Dendritic cell treated with granulocyte-macrophage colony-stimulating factor and Interleukin-4, amounts not matched to agents 40 ng/mL and 50 ng/mL, for 4 days (primary cell): ENCODE results near the gene MAP1LC3B.

Experiments
- H3K27ac Mint-ChIP-seq: one replicate; pipeline ENCODE4 v1.8.0; 2022; ENCODE audit warnings: mild to moderate bottlenecking, mixed read lengths
- H3K27me3 Mint-ChIP-seq: one replicate; pipeline ENCODE4 v1.8.0; 2022; ENCODE audit warnings: mild to moderate bottlenecking, mixed read lengths
- H3K36me3 Mint-ChIP-seq: one replicate; pipeline ENCODE4 v1.8.0; 2022; ENCODE audit warnings: low read depth, mixed read lengths
- H3K4me1 Mint-ChIP-seq: one replicate; pipeline ENCODE4 v1.8.0; 2022; ENCODE audit warnings: low read depth, mixed read lengths
- H3K4me3 Mint-ChIP-seq: one replicate; pipeline ENCODE4 v1.8.0; 2022; ENCODE audit warnings: mild to moderate bottlenecking, moderate library complexity, mixed read lengths
- H3K9me3 Mint-ChIP-seq: one replicate; pipeline ENCODE4 v1.8.0; 2022; ENCODE audit warnings: mixed read lengths
- intact Hi-C: fragments of 100-400 bp; cut with micrococcal nuclease; formaldehyde crosslinking; loops from one replicate; pipeline ENCODE4 v1.15.0; 2022

MAP1LC3B gene

GRCh38 chr16:87415441-87415840 lies 23.3 kb downstream of the MAP1LC3B start:
- Mint-ChIP-seq H3K27me3 (no peaks in the 10 kb centered on the region), H3K4me1 (no peaks in the 10 kb centered on the region), H3K36me3 (peaks cover 93% of the 10 kb centered on the region), H3K9me3 (no peaks in the 10 kb centered on the region), H3K27ac (no peak overlapping the region), H3K4me3 (no peak overlapping the region)
- intact Hi-C loops = no loop called here

- H3K4me3 Mint-ChIP-seq = no peak overlapping the region
- H3K27me3 Mint-ChIP-seq = no peaks in the 10 kb centered on the region
- no peaks in the 10 kb centered on the region for H3K4me1 Mint-ChIP-seq
- no peaks in the 10 kb centered on the region for H3K9me3 Mint-ChIP-seq
- intact Hi-C loops = no loop called here
- no peak overlapping the region for H3K27ac Mint-ChIP-seq
- peaks cover 93% of the 10 kb centered on the region for H3K36me3 Mint-ChIP-seq
Measured at GRCh38 chr16:87416826-87417527, 24.8 kb downstream of the MAP1LC3B start.

DNA sequence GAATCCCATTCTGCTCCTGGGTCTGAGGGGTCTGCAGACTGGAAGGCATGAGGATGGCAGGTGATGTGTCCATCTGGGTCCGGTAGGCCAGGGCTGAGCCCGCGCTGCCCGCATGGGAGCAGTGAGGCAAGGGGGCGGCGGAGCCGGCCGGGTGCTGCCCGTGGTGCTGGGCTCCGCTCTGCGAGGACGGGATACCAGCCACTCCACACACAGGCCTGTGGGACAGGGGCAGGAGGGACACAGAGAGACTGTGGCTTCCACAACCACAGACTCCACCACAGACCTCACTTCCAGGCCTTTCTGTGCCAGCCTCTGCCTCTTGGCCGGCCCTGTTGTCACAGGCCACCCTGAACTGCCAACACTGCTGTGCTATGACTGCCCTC lies 25.4 kb downstream of the MAP1LC3B start:
- H3K27ac Mint-ChIP-seq = no peak overlapping the region
- no peak overlapping the region for H3K4me3 Mint-ChIP-seq
- no peaks in the 10 kb centered on the region for H3K4me1 Mint-ChIP-seq
- intact Hi-C loops = no loop called here
- peaks cover 93% of the 10 kb centered on the region for H3K36me3 Mint-ChIP-seq
- H3K27me3 Mint-ChIP-seq = no peaks in the 10 kb centered on the region
- no peaks in the 10 kb centered on the region for H3K9me3 Mint-ChIP-seq

GRCh38 chr16:87418216-87418615 lies 26.1 kb downstream of the MAP1LC3B start:
- H3K36me3 Mint-ChIP-seq = peaks cover 93% of the 10 kb centered on the region
- no peaks in the 10 kb centered on the region for H3K4me1 Mint-ChIP-seq
- intact Hi-C loops = no loop called here
- H3K27me3 Mint-ChIP-seq = no peaks in the 10 kb centered on the region
- H3K9me3 Mint-ChIP-seq = no peaks in the 10 kb centered on the region
- no peak overlapping the region for H3K4me3 Mint-ChIP-seq
- H3K27ac Mint-ChIP-seq = no peak overlapping the region

DNA sequence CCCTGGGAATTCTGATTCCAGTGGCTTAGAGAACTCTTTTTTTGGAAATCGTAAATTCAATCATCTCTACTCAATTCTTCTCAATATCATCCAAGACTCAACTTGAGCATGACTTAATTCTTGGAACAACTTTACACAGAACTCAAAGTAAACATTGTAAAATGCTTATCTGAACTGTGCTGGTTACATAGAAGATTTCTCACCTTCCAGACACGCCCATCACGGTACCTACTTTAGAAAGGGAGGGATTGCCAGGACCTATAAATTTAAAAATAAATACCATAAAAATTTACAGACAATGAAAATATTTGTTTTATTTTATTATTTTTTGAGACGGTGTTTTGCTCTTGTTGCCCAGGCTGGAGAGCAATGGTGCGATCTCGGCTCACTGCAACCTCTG lies 26.5 kb downstream of the MAP1LC3B start:
- H3K9me3 Mint-ChIP-seq = no peaks in the 10 kb centered on the region
- peaks cover 93% of the 10 kb centered on the region for H3K36me3 Mint-ChIP-seq
- H3K4me3 Mint-ChIP-seq = no peak overlapping the region
- H3K27me3 Mint-ChIP-seq = no peaks in the 10 kb centered on the region
- intact Hi-C loops = no loop called here
- no peak overlapping the region for H3K27ac Mint-ChIP-seq
- no peaks in the 10 kb centered on the region for H3K4me1 Mint-ChIP-seq

DNA sequence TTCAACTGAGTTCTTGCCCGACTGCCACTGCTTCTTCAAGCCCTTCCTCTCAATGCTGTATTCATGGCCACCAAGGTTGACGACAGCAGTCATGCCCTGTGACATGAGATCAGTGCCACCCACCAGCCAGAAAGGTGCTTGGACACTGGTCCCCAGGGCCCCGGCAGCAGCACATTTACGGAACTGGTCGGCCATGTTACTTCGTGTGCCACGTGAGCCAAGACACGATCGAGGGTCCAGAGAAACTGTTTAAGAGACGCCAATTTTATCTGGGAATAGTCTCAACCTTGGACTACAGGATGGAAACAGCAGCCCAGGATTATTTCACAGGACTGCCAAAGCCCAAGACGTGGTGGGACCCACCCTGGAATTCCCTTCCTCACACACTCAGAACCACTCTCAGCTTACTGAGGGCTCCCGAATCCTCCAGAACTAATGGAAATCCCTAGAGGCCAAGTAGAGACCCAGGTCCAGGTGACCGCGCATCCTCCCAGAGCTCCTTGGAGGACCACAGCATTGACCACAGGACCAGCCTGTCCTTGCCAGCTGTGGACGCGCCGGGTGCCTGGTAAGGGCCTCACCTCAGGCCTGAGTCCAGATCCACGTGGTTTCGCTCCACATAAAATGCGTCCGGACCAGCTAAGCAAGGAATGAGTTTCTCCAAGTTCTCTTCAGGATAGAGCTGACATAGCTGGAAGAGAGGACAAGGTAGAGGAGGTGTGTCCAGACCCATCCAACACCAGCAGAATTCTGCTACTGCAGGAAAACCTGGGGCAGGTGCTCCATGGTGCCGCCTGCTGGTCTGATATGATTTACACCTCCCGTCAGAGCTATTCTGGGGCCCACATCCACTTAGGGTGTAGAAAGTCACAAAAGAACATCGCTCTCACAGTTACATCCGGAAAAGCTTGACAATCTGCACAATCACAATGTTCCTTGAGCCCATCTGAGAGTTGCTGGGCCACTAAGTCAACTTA lies 28.2 kb downstream of the MAP1LC3B start:
- H3K4me1 Mint-ChIP-seq = no peaks in the 10 kb centered on the region
- no peaks in the 10 kb centered on the region for H3K27me3 Mint-ChIP-seq
- no peaks in the 10 kb centered on the region for H3K9me3 Mint-ChIP-seq
- intact Hi-C loops = no loop called here
- no peak overlapping the region for H3K4me3 Mint-ChIP-seq
- H3K27ac Mint-ChIP-seq = no peak overlapping the region
- peaks cover 93% of the 10 kb centered on the region for H3K36me3 Mint-ChIP-seq

- Mint-ChIP-seq H3K4me1 (no peaks in the 10 kb centered on the region), H3K4me3 (no peak overlapping the region), H3K36me3 (peaks cover 94% of the 10 kb centered on the region), H3K27ac (no peak overlapping the region), H3K9me3 (no peaks in the 10 kb centered on the region), H3K27me3 (no peaks in the 10 kb centered on the region)
- intact Hi-C loops = no loop called here
Measured at GRCh38 chr16:87421003-87421912, 29.1 kb downstream of the MAP1LC3B start.

DNA sequence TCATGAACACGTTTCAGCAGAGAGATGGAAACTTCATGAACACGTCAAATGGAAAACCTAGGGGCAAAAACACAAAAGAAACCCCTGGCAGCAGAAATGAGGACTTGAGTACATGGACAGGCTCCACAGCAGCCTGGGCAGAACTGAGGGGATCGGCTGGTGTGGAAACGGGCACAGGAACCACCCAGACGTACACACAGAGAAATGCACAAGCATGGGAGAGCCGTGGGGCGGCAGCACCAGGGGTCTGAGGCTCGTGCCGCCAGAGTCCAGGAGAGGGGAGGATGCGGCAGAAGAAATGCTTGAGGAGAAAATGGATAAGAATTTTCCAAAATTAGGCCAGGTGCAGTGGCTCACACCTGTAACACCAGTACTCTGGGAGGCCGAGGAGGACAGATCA lies 30.0 kb downstream of the MAP1LC3B start:
- H3K4me3 Mint-ChIP-seq = no peak overlapping the region
- intact Hi-C loops = no loop called here
- H3K27me3 Mint-ChIP-seq = no peaks in the 10 kb centered on the region
- no peaks in the 10 kb centered on the region for H3K4me1 Mint-ChIP-seq
- no peak overlapping the region for H3K27ac Mint-ChIP-seq
- peaks cover 93% of the 10 kb centered on the region for H3K36me3 Mint-ChIP-seq
- no peaks in the 10 kb centered on the region for H3K9me3 Mint-ChIP-seq

GRCh38 chr16:87423429-87423828 lies 31.3 kb downstream of the MAP1LC3B start:
- H3K36me3 Mint-ChIP-seq = peaks cover 80% of the 10 kb centered on the region
- no peaks in the 10 kb centered on the region for H3K27me3 Mint-ChIP-seq
- no peaks in the 10 kb centered on the region for H3K4me1 Mint-ChIP-seq
- H3K9me3 Mint-ChIP-seq = no peaks in the 10 kb centered on the region
- no peak overlapping the region for H3K4me3 Mint-ChIP-seq
- intact Hi-C loops = no loop called here
- no peak overlapping the region for H3K27ac Mint-ChIP-seq

DNA sequence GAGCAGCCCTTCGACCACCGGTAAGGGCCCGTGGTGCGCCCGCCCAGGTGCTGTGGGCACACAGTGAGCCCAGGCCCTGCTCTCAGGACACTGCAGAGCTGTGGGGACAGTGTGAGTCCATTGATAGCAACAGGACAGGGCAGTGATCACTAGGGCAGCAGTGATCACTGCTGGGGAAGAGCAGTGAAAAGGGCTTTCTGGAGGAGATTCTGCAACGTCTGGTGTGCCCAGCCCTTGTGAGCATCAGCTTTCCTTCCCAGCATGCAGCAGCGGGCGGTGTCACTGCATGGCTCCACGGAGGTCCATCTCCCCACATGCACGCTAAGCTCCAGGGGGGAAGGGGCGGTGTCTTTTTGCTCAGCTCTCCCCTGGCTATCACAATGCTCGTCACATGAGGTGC lies 32.1 kb downstream of the MAP1LC3B start:
- H3K9me3 Mint-ChIP-seq = no peaks in the 10 kb centered on the region
- intact Hi-C loops = no loop called here
- peaks cover 81% of the 10 kb centered on the region for H3K36me3 Mint-ChIP-seq
- no peaks in the 10 kb centered on the region for H3K27me3 Mint-ChIP-seq
- no peaks in the 10 kb centered on the region for H3K4me1 Mint-ChIP-seq
- no peak overlapping the region for H3K27ac Mint-ChIP-seq
- no peak overlapping the region for H3K4me3 Mint-ChIP-seq

- Mint-ChIP-seq H3K36me3 (peaks cover 81% of the 10 kb centered on the region), H3K4me1 (no peaks in the 10 kb centered on the region), H3K27me3 (no peaks in the 10 kb centered on the region), H3K27ac (no peak overlapping the region), H3K4me3 (no peak overlapping the region), H3K9me3 (no peaks in the 10 kb centered on the region)
- intact Hi-C loops = no loop called here
Measured at GRCh38 chr16:87425941-87426340, 33.8 kb downstream of the MAP1LC3B start.

- Mint-ChIP-seq H3K4me3 (no peak overlapping the region), H3K4me1 (no peaks in the 10 kb centered on the region), H3K9me3 (no peaks in the 10 kb centered on the region), H3K27ac (no peak overlapping the region), H3K27me3 (no peaks in the 10 kb centered on the region), H3K36me3 (peaks cover 81% of the 10 kb centered on the region)
- intact Hi-C loops = no loop called here
Measured at GRCh38 chr16:87426423-87427215, 34.5 kb downstream of the MAP1LC3B start.

DNA sequence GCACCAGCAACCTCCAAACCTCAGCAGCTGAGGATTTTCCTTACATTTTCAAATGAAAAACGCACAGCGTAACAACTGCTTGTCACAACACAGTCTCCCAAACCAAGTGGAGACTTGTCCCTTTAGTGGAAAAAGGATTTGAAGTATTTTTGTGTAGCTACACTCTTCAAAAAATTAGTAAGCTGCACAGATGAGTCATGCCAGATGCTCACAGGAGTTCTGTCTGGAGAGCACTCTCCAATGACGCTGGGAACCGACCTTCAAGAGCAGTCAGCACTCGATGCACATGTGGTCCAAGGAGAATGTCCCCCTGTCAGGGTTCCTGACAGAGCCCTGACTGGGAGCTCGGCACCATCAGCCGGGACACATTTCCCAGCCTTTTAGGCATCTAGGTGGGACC lies 39.8 kb downstream of the MAP1LC3B start:
- intact Hi-C loops = no loop called here
- Mint-ChIP-seq H3K9me3 (no peaks in the 10 kb centered on the region), H3K36me3 (peaks cover 57% of the 10 kb centered on the region), H3K27me3 (peaks cover 3% of the 10 kb centered on the region), H3K27ac (no peak overlapping the region), H3K4me1 (peaks cover 19% of the 10 kb centered on the region), H3K4me3 (no peak overlapping the region)
